GM19043 (cell line): ENCODE data around the gene MAP3K7CL.

Experiments
- ATAC-seq: cut with Tn5 transposase; IDR thresholded peaks from one replicate; pipeline ENCODE4 v1.9.1; 2021; ENCODE audit warnings: low read depth; ENCODE audit not compliant: unreplicated experiment

Gene MAP3K7CL

GRCh38 chr21:29190923-29191331 is 60.5 kb downstream of the MAP3K7CL start:
- no peak for ATAC-seq

- ATAC-seq: no peak
These were observed 62.6 kb downstream of the MAP3K7CL start for GRCh38 chr21:29193072-29193471.

- ATAC-seq: no peak
These were observed 63.5 kb downstream of the MAP3K7CL start for GRCh38 chr21:29193901-29194300.

- ATAC-seq: no peak
These were observed 63.9 kb downstream of the MAP3K7CL start for GRCh38 chr21:29194342-29194741.

GRCh38 chr21:29194847-29195246 is 64.4 kb downstream of the MAP3K7CL start:
- ATAC-seq: no peak

GRCh38 chr21:29195981-29196669 is 65.7 kb downstream of the MAP3K7CL start:
- ATAC-seq: peak; percentile 95

GRCh38 chr21:29196670-29197191 is 66.3 kb downstream of the MAP3K7CL start:
- ATAC-seq: no peak

GRCh38 chr21:29201186-29201585 is 70.7 kb downstream of the MAP3K7CL start:
- ATAC-seq: no peak

GRCh38 chr21:29205009-29205408 is 74.6 kb downstream of the MAP3K7CL start:
- no peak for ATAC-seq

GRCh38 chr21:29205988-29206387 is 75.5 kb downstream of the MAP3K7CL start:
- ATAC-seq: no peak

GRCh38 chr21:29206445-29206844 is 76.0 kb downstream of the MAP3K7CL start:
- no peak for ATAC-seq

- ATAC-seq: no peak
These were observed 76.8 kb downstream of the MAP3K7CL start for GRCh38 chr21:29207201-29207600.

GRCh38 chr21:29208044-29208681 is 77.7 kb downstream of the MAP3K7CL start:
- no peak for ATAC-seq

- ATAC-seq: no peak
These were observed 78.2 kb downstream of the MAP3K7CL start for GRCh38 chr21:29208682-29209059.

- ATAC-seq: no peak
These were observed 79.3 kb downstream of the MAP3K7CL start for GRCh38 chr21:29209696-29210095.

- ATAC-seq: no peak
These were observed 80.8 kb downstream of the MAP3K7CL start for GRCh38 chr21:29211205-29211604.

- ATAC-seq: no peak
These were observed 82.0 kb downstream of the MAP3K7CL start for GRCh38 chr21:29212446-29212845.

GRCh38 chr21:29213513-29214385 is 83.3 kb downstream of the MAP3K7CL start:
- no peak for ATAC-seq

- ATAC-seq: no peak
These were observed 85.3 kb downstream of the MAP3K7CL start for GRCh38 chr21:29215709-29216108.

GRCh38 chr21:29217818-29218291 is 87.4 kb downstream of the MAP3K7CL start:
- no peak for ATAC-seq

GRCh38 chr21:29218749-29219148 is 88.3 kb downstream of the MAP3K7CL start:
- no peak for ATAC-seq
